ENCODE measurements around the gene NEDD4L.

The NEDD4L gene

DNA sequence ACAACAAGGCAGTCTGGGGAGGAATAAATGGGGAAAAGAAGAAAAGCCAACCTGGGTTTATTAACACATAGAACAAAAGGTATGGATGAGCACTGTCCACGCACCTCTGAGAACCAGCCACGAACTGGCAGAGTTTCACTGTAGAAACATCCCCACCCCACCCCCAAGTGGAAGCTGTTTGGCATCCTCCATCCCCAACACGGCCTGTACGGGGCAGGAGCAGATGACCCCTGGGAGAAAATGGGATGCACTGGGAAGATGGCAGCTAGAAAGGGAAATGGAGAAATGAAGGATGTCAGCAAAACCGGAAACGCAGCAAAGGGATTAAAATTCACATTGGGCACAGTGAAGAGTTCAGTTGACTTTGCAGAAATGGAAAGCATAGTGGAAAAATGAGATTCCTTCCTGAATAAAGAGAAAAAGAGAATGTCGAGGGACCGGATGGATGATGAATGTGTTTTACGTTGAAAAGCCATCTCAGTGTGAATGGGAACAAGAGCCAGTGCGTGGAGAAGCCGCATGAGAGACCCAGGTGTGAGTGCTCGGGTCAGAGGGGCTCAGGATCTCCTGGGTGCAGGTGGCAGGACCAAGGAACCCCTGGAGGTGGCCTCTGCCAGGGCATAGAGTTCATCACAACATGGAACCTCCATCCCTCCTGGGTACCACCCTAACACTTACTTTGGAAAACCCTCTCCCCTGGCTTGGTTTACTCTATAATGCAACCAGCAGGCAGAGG, 337.8 kb downstream of the NEDD4L start:
- Mint-ChIP-seq H3K9me3 (no peaks in the 10 kb centered on the region), H3K27ac (no peak overlapping the region), H3K4me1 (peaks cover 36% of the 10 kb centered on the region), H3K27me3 (ENCODE audit: low read depth, poor library complexity) (no peaks in the 10 kb centered on the region), H3K36me3 (ENCODE audit: low read depth) (peaks cover 31% of the 10 kb centered on the region), H3K4me3 (no peak overlapping the region)
- DNase-seq = no peak
- TF ChIP-seq, protein P1, sequence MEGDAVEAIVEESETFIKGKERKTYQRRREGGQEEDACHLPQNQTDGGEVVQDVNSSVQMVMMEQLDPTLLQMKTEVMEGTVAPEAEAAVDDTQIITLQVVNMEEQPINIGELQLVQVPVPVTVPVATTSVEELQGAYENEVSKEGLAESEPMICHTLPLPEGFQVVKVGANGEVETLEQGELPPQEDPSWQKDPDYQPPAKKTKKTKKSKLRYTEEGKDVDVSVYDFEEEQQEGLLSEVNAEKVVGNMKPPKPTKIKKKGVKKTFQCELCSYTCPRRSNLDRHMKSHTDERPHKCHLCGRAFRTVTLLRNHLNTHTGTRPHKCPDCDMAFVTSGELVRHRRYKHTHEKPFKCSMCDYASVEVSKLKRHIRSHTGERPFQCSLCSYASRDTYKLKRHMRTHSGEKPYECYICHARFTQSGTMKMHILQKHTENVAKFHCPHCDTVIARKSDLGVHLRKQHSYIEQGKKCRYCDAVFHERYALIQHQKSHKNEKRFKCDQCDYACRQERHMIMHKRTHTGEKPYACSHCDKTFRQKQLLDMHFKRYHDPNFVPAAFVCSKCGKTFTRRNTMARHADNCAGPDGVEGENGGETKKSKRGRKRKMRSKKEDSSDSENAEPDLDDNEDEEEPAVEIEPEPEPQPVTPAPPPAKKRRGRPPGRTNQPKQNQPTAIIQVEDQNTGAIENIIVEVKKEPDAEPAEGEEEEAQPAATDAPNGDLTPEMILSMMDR (IDR thresholded peaks at IDR 0.05) = no peak

DNA sequence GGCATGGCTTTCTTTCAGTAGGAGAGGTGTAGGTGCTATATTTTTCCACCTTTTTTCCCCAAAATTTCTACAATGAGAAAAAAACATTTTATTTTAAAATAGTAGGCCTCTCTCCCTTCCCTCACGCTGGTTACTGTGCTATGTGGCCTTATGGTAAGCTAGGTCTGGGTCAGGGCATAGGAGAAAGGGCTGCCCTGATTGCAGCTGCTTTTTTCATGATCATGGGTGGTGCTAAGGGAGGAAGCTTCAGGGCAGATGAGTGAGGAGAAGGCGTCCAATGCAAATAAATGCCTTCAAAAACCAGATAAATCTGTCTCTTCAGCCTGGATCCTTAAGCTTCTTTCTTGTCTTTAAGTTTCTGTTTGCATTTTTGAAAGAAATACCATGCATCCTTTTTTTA, 338.4 kb downstream of the NEDD4L start:
- Mint-ChIP-seq H3K9me3 (no peaks in the 10 kb centered on the region), H3K27ac (no peak overlapping the region), H3K27me3 (ENCODE audit: low read depth, poor library complexity) (no peaks in the 10 kb centered on the region), H3K36me3 (ENCODE audit: low read depth) (peaks cover 33% of the 10 kb centered on the region), H3K4me1 (peaks cover 33% of the 10 kb centered on the region), H3K4me3 (no peak overlapping the region)
- DNase-seq = no peak
- TF ChIP-seq, protein P1 (IDR thresholded peaks at IDR 0.05) = no peak

DNA sequence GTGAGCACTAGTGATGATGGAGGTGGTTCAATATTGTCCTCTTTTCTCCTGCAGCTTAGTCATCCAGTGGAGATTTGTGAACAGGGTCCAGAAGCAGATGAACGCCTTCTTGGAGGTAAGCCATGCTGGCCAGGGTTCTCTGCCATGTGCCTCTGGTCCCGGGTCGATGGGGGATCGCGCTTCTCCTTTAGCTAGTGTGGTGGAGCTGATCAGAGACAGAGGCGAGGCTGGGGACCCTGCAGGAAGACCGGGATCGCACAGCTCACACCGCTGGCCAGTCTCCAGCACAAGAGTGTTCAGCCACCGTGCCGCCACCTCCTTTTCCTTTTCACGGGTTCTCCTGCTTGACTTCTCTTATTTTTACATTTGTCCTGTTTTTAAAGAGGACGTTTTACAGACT, 341.4 kb downstream of the NEDD4L start:
- DNase-seq = no peak
- Mint-ChIP-seq H3K9me3 (no peaks in the 10 kb centered on the region), H3K27me3 (ENCODE audit: low read depth, poor library complexity) (no peaks in the 10 kb centered on the region), H3K27ac (no peak overlapping the region), H3K36me3 (ENCODE audit: low read depth) (peaks cover 51% of the 10 kb centered on the region), H3K4me1 (peaks cover 32% of the 10 kb centered on the region), H3K4me3 (no peak overlapping the region)
- TF ChIP-seq, protein P1 (IDR thresholded peaks at IDR 0.05) = no peak

DNA sequence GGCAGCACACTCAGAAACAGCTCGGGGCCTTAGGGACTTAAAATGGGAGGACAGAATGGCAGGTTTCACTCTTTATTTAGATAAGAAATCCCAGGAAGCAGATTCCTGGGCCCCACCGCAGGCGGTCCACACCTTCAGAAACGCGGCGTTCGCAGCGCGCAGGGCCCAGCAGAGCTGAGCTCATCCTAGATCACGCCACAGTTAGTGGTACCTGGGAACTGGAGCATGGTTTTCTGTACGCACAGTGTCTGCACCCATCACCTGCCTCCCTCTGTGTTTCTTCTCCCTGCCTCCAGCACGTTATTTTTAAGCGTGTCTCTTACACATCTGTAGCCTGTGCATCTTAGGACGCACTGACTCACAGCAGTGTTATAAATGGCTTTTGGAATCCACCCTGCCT, 342.8 kb downstream of the NEDD4L start:
- TF ChIP-seq, protein P1 (IDR thresholded peaks at IDR 0.05) = no peak
- Mint-ChIP-seq H3K36me3 (ENCODE audit: low read depth) (peaks cover 51% of the 10 kb centered on the region), H3K27me3 (ENCODE audit: low read depth, poor library complexity) (no peaks in the 10 kb centered on the region), H3K4me3 (no peak overlapping the region), H3K27ac (peak overlapping the region; percentile 59), H3K9me3 (no peaks in the 10 kb centered on the region), H3K4me1 (peaks cover 33% of the 10 kb centered on the region)
- DNase-seq = no peak

DNA sequence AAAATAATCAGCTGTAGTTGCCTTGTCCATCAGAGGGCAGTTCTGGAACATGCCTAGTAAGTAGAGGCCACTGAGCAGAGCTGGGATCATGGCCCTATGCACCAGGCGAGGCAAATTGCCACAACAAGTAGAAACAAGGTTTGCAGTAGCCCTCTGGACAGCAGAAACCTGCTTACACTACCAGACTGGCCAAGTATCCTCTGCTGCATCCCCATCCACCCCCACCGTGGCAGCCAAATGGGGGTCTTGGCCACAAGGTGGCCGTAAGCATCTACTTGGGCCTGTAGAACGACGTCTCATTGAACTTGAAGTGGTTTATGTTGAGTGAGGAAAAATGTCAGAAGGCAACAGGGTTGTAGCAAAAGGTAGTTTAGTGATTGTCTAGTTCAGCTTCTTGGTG, 343.7 kb downstream of the NEDD4L start:
- H3K4me3 Mint-ChIP-seq = no peak overlapping the region
- H3K36me3 Mint-ChIP-seq (ENCODE audit: low read depth) = peaks cover 56% of the 10 kb centered on the region
- H3K9me3 Mint-ChIP-seq = no peaks in the 10 kb centered on the region
- no peak for DNase-seq
- TF ChIP-seq, protein P1 (IDR thresholded peaks at IDR 0.05) = no peak
- no peaks in the 10 kb centered on the region for H3K27me3 Mint-ChIP-seq (ENCODE audit: low read depth, poor library complexity)
- no peak overlapping the region for H3K27ac Mint-ChIP-seq
- H3K4me1 Mint-ChIP-seq = peaks cover 42% of the 10 kb centered on the region

DNA sequence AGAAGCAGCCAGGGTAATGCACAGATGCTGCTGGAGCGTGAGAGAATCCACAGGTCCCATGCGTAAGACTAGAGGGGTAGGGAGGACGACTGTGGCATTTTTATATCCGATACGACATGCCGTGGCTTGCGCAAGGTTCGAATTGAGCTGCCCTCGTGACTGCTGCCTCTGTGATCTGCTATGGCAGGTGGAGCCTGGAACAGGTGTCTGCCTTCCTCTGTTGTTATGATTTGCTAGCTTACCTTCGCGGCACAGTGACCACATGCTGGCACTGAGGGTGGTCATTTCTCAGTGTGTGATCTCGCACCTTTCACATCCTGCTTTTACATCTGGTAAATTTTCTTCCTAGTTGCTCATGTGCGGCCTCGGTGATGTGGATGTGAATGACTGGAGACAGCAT, 344.7 kb downstream of the NEDD4L start:
- Mint-ChIP-seq H3K4me1 (peaks cover 47% of the 10 kb centered on the region), H3K4me3 (no peak overlapping the region), H3K9me3 (no peaks in the 10 kb centered on the region), H3K27ac (peak overlapping the region; percentile 83), H3K36me3 (ENCODE audit: low read depth) (peaks cover 59% of the 10 kb centered on the region), H3K27me3 (ENCODE audit: low read depth, poor library complexity) (no peaks in the 10 kb centered on the region)
- no peak for DNase-seq
- TF ChIP-seq, protein P1 (IDR thresholded peaks at IDR 0.05) = no peak

Data from nephron progenitor cell (in vitro differentiated cells).